Endothelial cell (in vitro differentiated cells): ENCODE results near the gene DUOXA2. TPM values are rescaled to one million over a fixed set of nuclear protein-coding genes. Genes with fewer than 3 reads are reported as not detected.

Source experiments
- DNase-seq: peaks from one replicate; pipeline ENCODE4 v3.0.0; 2021; ENCODE audit warnings: low spot score
- H3K27ac Mint-ChIP-seq: one replicate; pipeline ENCODE4 v1.8.0; 2021; ENCODE audit warnings: mixed read lengths, inconsistent platforms; ENCODE audit not compliant: unreplicated experiment
- H3K27me3 Mint-ChIP-seq: one replicate; pipeline ENCODE4 v1.8.0; 2021; ENCODE audit warnings: mild to moderate bottlenecking, moderate library complexity, mixed read lengths, inconsistent platforms; ENCODE audit not compliant: unreplicated experiment
- H3K36me3 Mint-ChIP-seq: one replicate; pipeline ENCODE4 v1.8.0; 2021; ENCODE audit warnings: mild to moderate bottlenecking, low read depth, mixed read lengths, inconsistent platforms; ENCODE audit not compliant: unreplicated experiment
- H3K4me1 Mint-ChIP-seq: one replicate; pipeline ENCODE4 v1.8.0; 2021; ENCODE audit warnings: mild to moderate bottlenecking, mixed read lengths, inconsistent platforms; ENCODE audit not compliant: unreplicated experiment
- H3K4me3 Mint-ChIP-seq: one replicate; pipeline ENCODE4 v1.8.0; 2021; ENCODE audit warnings: mild to moderate bottlenecking, mixed read lengths, inconsistent platforms; ENCODE audit not compliant: unreplicated experiment
- H3K9me3 Mint-ChIP-seq: one replicate; pipeline ENCODE4 v1.8.0; 2021; ENCODE audit warnings: mixed read lengths, inconsistent platforms; ENCODE audit not compliant: unreplicated experiment
- total RNA-seq: library from RNA; stranded (reverse); fragmentation: NEBNext Ultra II Directional; extraction: Animal tissue kit (Norgen Biotek cat#: 25700); gene quantifications from one replicate; pipeline ENCODE4 v1.2.1, GENCODE V29; 2021; ENCODE audit not compliant: unreplicated experiment
- TF ChIP-seq, protein P1 (sequence below): fragments of 200-600 bp; sonication (generic); IDR thresholded peaks from one replicate; pipeline ENCODE4 v1.5.0; 2021; ENCODE audit warnings: antibody characterized with exemption; ENCODE audit not compliant: unreplicated experiment

DUOXA2 gene
- total RNA-seq, 1 donor from 2014 or later = not detected

DNA sequence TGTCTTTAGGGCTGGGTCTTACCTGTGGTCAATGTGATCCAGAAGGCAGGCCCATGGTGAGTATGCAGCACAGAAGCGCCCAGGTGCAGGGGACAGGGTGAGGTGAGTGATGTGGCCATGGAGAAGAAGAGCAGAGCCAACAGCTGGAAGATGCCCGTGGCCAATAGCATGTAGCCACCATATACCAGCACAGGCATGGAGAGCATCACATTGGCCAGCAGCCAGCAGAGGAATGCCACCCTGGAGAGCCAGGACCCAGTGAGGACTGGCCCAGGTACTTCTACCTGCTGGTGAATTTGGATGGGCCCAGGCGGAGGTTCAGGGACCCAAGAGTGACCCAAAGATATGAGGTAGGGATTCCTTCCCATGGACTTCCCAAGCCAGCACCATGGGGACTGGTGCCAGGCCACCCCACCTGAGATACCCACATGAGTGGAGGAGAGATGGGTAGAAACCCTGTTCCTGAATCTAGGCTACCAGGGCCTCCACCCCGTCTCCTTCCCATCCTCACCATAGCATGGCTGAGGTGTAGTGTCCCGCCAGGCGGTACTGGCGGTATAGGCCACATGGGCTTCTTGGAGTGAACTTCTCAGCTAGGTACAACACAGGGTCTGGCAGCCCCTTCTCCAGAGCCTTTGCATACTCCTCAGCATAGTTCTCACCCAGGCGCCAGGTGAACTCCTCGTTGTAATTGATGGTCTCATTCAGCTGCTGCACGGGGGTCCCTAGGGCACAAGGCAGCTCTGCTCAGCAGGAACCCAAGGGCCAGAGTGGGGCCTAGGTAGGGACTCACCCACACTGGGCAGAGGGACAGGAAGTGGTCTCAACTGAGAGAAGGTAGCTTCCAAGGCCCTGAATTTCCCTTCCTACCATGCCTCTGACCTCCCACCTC lies 6.2 kb downstream of the DUOXA2 start:
- H3K4me1 Mint-ChIP-seq = peaks cover 23% of the 10 kb centered on the region
- TF ChIP-seq, protein P1, sequence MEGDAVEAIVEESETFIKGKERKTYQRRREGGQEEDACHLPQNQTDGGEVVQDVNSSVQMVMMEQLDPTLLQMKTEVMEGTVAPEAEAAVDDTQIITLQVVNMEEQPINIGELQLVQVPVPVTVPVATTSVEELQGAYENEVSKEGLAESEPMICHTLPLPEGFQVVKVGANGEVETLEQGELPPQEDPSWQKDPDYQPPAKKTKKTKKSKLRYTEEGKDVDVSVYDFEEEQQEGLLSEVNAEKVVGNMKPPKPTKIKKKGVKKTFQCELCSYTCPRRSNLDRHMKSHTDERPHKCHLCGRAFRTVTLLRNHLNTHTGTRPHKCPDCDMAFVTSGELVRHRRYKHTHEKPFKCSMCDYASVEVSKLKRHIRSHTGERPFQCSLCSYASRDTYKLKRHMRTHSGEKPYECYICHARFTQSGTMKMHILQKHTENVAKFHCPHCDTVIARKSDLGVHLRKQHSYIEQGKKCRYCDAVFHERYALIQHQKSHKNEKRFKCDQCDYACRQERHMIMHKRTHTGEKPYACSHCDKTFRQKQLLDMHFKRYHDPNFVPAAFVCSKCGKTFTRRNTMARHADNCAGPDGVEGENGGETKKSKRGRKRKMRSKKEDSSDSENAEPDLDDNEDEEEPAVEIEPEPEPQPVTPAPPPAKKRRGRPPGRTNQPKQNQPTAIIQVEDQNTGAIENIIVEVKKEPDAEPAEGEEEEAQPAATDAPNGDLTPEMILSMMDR = no peak
- no peak for DNase-seq
- peaks cover 3% of the 10 kb centered on the region for H3K36me3 Mint-ChIP-seq
- no peak overlapping the region for H3K4me3 Mint-ChIP-seq
- no peak overlapping the region for H3K27ac Mint-ChIP-seq
- H3K9me3 Mint-ChIP-seq = no peaks in the 10 kb centered on the region
- H3K27me3 Mint-ChIP-seq = peaks cover 30% of the 10 kb centered on the region

DNA sequence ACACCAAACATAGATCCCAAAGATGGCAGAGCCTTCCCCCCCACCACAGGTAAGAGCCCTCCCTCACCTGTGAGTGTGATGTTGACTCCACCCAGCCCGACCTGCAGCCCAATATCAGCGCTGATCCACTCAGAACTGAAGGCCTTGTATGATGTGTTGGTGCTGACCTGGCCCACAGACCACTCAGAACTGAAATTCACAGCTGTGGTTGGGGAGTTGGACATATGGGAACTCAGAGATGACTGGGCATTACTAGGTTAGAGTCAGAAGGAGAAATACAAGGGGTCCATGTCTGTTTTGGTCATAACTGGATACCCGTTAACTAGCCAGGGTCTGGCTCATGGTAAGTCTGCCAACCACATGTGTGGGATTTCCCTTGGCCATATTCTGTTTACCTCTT lies 6.9 kb downstream of the DUOXA2 start:
- Mint-ChIP-seq H3K27me3 (peaks cover 25% of the 10 kb centered on the region), H3K27ac (no peak overlapping the region), H3K9me3 (no peaks in the 10 kb centered on the region), H3K36me3 (no peaks in the 10 kb centered on the region), H3K4me3 (no peak overlapping the region), H3K4me1 (peaks cover 23% of the 10 kb centered on the region)
- no peak for DNase-seq
- TF ChIP-seq, protein P1 = no peak

DNA sequence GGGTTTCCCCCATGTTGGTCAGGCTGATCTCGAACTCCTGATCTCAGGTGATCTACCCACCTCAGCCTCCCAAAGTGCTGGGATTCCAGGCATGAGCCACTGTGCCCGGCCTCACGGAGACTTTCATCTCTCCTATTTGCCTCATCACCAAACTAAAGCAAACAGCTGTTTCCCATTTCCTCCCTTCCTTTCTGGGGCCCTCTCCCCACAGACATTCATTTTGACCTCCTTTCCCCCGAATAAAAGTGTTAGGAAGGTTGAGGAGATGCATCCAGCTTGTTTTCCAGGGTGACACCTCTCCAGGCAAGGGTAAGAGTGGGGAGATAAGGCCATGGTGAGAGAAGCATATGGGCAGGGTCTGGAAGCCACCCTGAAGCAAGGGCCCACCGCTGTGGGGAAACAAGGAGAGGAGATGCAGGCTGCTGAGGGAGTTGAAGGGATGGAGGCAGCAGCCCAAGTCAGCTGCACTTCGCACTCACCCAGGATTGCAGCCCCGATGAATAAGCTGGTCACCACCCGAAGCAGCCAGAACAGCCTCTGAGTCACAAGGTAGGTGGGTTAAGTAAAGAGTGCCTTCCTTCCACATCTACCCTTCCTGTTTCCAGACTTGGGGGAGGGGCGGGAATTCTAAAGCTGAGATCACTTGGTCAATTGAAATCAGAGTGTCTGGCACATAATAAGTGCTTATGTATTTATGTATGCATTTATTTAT lies 7.7 kb downstream of the DUOXA2 start:
- TF ChIP-seq, protein P1 = no peak
- H3K4me1 Mint-ChIP-seq = peaks cover 23% of the 10 kb centered on the region
- H3K4me3 Mint-ChIP-seq = peak overlapping the region; percentile 77
- H3K27me3 Mint-ChIP-seq = peaks cover 19% of the 10 kb centered on the region
- H3K27ac Mint-ChIP-seq = peak overlapping the region; percentile 90
- H3K9me3 Mint-ChIP-seq = no peaks in the 10 kb centered on the region
- no peaks in the 10 kb centered on the region for H3K36me3 Mint-ChIP-seq
- DNase-seq = no peak

DNA sequence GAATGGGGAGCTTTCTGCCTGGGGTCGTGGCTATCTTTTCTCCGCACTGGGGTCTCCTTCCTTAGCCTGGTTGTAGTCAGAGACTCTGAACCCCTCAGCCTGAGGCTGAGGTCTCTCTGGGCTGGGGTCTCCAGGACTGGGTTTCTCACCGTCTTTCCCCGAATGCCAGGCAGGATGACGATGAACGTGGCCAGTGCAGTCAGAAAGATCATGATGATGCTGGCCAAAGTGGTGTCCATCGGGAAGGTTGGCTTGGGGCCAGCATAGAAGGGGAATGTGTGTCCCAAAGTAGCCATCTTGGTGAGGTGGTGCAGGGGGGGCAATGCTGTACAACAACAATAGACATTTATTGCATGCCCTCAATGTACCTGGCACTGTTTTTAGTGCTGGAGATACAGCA lies 8.6 kb downstream of the DUOXA2 start:
- Mint-ChIP-seq H3K4me1 (peaks cover 21% of the 10 kb centered on the region), H3K36me3 (no peaks in the 10 kb centered on the region), H3K4me3 (no peak overlapping the region), H3K9me3 (no peaks in the 10 kb centered on the region), H3K27me3 (peaks cover 16% of the 10 kb centered on the region), H3K27ac (no peak overlapping the region)
- TF ChIP-seq, protein P1 = no peak
- DNase-seq = no peak

DNA sequence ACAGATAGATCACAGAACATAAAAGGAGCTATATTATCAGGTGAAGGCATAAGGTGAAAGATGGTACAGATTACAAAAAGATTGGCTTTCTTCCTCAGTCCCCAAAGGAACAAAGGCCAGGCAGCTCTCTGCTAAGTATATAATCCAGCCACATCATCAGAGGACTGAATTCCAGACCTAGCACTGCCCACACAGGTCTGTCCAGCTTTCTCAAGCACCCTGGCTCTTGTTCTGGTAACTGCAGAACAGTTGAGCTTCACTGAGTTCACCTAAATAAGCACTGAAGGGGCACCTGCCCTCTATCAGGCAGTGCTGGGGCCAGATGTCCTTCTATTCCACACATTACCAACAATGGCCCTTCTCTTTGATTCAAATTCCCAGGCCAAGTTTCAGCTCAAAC lies 9.3 kb downstream of the DUOXA2 start:
- H3K9me3 Mint-ChIP-seq = no peaks in the 10 kb centered on the region
- no peak overlapping the region for H3K27ac Mint-ChIP-seq
- no peak overlapping the region for H3K4me3 Mint-ChIP-seq
- peaks cover 19% of the 10 kb centered on the region for H3K27me3 Mint-ChIP-seq
- TF ChIP-seq, protein P1 = no peak
- no peaks in the 10 kb centered on the region for H3K36me3 Mint-ChIP-seq
- H3K4me1 Mint-ChIP-seq = peaks cover 18% of the 10 kb centered on the region
- no peak for DNase-seq
